22Rv1 (cell line): ENCODE data around the gene WASL.

ENCODE experiments used
- CTCF ChIP-seq: fragments of 450-650 bp; IDR thresholded peaks from 2 replicates; pipeline ENCODE4 v1.5.1; 2017; ENCODE audit warnings: mild to moderate bottlenecking
- ZFX ChIP-seq: fragments of 450-650 bp; IDR thresholded peaks from 2 replicates; pipeline ENCODE4 v1.6.1; 2017; ENCODE audit warnings: antibody characterized with exemption, borderline replicate concordance

GRCh38 chr7:123738808-123739207 is 10.0 kb downstream of the WASL start:
- no peak for TF ChIP-seq CTCF
- no peak for TF ChIP-seq ZFX
